ENCODE results near the gene SAE1.
"Not testable (repeated sequence)": the region's sequence is repeated elsewhere in the genome, so short reads cannot be mapped to it uniquely, and the experiment has no call there.

Gene SAE1

DNA sequence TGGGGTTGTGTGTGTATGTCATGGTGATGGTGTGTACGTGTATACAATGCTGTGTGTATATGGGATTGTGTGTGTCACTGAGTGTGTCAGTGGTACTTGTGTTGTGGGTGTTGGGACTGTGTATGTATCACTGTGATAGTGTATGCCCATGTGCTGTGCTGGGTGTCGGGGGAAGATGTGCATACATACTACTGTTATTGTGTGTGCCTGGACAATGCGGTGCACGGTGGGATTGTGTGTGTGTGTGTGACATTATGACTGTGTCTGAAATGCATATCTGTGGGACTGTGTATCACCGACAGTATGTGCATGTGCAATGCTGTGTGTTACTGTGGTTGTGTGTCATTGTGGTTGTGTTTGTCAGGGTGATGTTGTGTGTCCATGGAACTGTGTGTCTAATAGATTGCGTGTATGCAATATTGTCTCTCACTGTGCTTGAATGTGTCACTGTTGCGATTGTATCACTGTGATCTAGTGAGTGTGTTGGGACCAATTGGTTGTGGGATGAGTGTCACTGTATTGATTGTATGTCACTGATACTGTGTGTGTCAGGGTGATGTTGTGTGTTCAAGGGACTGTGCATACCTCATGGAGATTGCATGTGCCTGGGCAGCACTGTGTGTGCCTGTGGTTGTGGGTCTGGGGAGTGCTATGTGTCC lies 111.4 kb downstream of the SAE1 start:
- no peak for FAIRE-seq

DNA sequence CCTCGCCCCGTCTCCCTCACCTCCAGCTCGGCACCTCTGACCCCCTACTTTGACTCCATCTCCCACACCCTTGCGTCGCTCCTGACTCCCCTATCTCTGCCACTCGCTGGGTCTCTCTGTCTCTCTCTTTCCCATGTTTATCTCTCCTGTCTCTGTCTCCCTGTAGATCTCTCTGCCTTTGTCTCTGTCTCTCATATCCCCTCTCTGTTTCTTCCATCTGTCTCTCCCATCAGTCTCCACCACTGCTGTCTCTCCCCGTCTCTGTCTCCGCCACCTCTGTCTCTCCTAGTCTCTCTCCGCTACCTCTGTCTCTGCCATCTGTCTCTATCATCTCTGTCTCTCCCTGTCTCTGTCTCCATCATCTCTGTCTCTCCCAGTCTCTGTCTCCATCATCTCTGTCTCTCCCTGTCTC lies 112.7 kb downstream of the SAE1 start:
- FAIRE-seq, result no peak

DNA sequence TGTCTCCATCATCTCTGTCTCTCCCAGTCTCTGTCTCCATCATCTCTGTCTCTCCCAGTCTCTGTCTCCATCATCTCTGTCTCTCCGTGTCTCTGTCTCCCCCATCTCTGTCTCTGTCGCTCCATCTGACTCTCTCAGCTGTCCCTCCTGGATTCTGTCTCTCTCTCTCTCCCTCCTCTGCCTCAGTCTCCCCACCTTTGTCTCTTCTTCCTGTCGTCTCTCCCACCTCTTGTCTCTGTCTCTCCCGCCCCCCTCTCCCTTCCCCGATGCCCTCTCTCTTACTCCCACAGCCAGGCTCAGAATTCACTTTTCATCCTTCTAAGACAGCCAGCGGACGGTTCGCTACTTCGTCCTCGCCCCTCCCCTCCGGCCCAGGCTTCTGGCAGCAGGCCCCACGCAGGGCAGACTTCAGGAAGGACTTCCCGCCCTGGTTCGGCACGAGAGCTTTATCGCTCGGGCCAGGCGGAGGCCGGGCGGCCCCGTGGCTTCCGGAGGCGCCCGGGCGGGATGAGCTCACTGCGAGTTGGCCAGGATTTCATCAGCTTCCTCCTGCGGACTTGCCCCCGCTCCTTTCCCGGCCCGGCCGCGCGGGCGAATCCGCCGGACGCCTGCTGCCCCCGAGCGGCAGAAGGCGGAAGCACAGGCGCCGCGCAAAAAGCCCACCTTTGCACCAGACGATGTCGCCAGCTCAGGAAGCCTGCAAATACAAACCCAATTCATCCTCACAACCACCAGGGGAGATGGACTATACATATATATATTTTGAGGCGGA lies 113.3 kb downstream of the SAE1 start:
- no peak for FAIRE-seq

DNA sequence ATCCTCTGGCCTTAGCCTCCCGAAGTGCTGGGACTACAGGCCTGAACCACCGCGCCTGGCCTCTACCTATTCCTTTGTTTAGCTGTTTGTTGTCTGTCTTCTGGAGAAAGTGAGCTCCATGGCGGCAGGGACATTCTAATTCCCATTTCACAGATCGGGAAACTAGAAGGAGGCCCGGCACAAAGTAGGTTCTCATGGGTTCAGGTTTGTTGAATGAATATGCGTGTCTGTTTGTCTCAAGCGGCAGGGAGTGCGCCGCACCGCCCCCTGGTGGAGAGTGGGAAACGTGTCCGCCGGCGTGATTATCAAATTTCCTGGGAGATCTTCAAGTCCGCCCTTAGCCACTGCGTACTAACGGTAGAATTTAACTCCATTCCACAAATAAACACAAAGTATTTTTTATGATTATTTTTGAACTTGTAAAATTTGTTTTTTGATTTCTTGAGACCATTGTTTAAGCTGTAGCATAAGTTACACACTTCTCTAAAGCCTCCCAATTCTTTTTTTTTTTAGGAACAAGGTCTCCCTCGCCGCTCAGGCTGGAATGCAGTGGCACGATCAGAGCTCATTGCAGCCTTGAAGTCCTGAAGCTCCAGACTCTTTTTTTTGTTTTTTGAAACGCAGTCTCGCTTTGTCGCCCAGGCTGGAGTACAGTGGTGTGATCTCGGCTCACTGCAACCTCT lies 116.8 kb downstream of the SAE1 start:
- no peak for FAIRE-seq

DNA sequence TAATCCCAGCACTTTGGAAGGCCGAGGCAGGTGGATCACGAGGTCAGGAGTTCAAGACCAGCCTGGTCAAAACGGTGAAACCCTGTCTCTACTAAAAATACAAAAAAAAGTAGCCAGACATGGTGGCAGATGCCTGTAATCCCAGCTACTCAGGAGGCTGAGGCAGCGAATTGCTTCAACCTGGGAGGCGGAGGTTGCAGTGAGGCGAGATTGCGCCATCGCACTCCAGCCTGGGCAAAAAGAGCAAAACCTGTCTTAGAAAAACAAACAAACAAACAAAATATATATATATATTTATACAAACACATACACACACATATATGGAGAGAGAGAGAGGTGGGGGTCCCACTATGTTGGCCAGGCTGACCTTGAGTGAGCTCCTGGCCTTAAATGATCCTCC lies 122.4 kb downstream of the SAE1 start:
- not testable (repeated sequence) for FAIRE-seq

DNA sequence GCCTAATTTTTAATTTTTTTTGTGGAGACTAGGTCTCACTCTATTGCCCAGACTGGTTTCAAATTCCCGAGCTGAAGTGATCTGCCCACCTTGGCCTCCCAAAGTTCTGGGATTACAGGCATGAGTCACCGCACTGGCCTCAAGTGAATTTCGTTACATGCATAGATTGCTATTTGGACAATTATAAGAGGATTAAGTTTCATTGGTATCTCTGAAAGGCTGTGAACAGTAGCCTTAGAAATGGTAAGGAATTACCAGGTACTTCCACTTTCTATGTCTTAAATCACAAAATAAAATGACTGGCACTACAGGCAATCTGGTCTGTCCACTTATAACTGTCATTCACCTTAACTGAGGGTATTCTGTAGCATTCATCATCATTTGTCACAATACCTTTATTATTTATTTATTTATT lies 122.8 kb downstream of the SAE1 start:
- FAIRE-seq, result no peak

DNA sequence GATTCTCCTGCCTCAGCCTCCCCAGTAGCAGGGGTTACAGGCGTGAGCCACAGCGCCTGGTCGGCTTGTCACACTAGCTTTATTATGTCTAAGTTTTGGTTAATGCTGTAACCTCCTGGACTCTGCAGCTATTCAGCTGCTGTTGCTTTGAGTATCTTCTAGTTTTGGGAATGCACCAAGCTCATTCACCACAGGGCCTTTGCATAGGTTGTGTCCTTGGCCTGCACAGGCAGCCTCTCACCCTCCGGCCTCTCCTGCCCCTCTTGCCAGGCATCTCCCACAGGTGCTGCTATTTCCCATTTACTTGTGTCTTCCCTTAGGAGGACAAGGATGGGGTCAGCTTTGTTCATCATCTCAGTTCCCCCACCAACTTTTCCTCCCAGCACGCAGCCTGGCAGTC lies 123.3 kb downstream of the SAE1 start:
- FAIRE-seq, result no peak

DNA sequence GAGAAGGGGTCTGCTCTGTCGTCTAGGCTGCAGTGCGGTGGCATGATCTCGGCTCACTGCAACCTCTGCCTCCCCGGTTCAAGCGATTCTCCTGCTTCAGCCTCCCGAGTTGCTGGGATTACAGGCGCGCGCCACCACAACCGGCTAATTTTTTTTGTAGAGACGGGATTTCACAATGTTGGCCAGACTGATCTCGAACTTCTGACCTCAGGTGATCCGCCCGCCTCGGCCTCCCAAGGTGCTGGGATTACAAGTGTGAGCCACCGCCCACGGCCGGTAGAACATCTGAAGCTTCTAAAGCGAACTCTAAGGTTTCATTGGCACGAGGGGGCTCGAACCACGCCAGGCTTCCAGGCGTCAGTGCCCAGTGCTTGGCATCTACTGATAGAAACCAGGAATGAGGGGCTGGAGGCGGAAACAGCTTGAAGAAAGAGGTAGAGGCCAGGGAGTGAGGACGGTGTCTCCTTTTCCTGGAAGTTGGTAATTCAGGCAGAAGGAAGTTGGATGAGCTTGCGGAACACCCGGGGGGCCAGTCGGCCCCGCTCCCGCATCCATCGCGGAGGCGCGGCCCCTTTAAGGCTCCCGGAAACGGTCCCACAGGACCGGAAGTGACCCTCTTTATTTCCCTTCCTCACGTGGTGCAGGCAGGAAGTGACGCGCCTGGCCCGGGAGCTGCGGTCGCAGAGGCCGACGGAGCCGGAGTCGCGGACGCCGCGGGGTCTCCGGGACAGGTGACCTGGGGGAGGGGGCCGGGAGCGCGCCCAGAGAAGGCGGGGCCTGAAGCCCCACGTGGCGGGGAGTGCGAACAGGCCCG lies 125.5 kb downstream of the SAE1 start, which contains the start of gene CCDC9:
CCDC9 (plus strand) TSS at position 647 of the 814 bp plus-strand sequence. CDS start 1,876 bp downstream, outside the sequence.
- no peak for FAIRE-seq

DNA sequence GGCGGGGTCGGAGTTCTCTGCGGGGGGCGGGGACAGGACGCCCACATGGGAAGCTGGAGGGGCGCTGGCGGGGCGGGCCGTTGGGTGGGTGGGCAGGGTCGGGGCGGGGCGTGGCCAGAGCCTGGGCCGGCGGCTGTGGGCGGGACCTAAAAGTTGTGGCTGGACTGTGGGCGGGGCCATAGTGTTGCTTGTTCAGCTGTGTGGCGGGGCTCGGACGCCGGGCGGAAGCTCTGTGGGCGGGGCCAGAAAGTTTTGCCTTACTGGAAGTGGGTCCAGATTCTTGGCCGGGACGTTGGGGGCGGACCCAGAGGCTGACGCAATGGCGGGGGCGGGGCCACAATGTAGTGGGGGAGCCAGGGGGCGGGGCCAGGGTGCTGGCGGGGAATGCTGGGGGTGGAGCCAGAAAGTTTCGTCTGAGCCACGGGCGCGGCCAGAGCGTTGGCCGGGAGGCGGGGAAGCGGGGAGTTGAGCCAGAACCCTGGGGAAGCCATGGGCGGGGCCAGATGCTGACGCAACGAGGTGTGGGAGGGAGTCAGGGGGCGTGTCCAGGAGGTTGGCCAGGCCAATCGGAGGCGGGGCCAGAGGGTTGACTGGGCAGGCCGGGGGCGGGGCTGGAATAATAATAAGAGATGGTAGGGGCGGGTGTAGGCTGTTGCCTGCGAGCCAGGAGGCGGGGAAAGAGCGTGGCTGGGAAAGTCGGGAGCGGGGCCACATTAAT lies 126.2 kb downstream of the SAE1 start:
- peak; percentile 92 for FAIRE-seq

DNA sequence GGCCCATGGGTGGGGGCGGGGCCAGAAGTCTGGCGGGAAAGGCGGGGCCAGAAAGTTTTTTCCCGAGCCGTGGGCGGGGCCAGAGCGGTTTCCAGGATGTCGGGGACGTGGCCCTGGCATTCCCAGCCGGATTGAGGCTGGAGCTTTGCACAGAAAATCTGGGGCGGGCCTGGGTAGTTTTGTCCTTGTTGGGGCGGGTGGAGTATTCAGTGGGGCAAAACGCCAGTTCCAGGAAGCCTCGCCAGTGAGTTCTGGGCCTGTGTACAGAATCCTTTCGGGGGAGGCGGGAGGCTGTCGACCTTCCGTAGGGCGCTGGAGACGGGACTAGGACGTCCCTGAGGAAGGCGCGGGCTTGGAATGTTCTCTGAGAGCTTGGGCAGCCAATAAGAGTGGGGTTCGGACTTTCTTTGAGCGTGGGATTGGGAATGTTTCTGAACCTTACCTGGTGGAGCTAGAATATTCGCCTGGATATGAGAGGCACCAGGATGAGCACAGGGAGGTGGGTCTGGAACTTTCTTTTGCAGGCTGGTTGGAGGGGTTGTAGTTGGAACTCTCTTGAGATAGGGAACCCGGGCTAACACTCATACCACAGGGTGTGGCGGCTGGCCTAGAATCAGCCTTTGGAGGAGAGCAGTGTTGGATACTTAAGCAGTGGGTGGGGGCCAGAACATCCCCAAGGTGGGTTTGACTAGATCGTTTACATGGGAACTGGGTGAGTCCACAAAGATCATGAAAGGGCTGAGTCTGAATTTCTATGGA lies 127.0 kb downstream of the SAE1 start:
- FAIRE-seq, result no peak

DNA sequence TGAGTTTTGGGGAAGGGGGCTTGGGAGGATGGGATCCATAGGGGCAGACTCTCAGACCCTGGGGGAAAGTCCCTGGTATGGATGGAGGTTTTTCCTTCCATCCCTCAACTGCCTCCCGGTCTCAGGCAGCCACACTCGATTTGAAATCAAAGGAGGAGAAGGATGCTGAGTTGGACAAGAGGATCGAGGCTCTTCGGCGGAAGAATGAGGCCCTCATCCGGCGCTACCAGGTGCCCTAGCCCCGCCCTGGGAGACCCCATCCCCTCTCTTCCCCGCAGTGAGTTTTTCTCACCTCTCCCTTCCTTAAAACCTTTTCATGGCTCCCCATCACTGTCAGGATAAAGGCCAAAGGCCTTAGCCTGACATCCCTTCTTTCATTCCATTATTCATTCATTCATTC lies 127.8 kb downstream of the SAE1 start:
- no peak for FAIRE-seq

DNA sequence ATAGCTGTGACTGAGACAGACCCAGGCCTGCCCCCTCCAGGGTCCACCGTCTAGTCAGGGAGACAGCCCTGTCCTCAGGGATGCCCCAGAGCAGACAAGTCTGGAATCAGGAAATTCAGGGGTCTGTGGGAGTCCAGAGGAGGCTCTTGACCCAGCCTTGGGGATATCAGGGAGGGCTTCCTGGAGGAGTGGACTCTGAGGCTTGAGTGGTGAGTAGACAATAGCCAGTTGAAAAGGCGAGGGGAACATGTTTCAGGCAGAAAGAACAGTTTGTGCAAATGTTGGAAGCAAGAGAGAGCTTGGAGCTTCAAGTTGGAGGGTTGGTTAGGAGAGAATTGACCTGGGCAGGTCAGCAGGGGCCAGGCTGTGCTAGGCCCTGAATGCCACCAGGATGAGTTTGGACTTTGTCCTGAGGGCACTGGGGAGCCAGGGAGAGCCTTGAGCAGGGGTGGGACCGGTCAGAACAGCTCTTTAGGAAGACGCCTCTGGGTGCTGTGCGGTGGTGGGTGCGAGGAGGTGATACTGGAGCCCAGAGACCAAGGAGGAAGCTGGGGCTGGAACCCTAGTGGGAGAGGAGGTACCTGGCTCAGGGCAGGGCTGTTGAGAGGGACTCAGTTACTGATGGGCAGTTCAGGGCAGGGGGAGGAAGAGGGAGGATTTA lies 128.4 kb downstream of the SAE1 start:
- no peak for FAIRE-seq

Measured in endometrium (tissue), 2 donors.